NK-92 (cell line): Measurements from ENCODE around the gene TBC1D3D.
"Not testable (repeated sequence)": the region's sequence is repeated elsewhere in the genome, so short reads cannot be mapped to it uniquely, and the experiment has no call there.

ENCODE experiments used
- DNase-seq: peaks from one replicate; lab custom pipeline; 2025; ENCODE audit not compliant: unreplicated experiment; lab: John Stamatoyannopoulos, UW

The TBC1D3D gene

DNA sequence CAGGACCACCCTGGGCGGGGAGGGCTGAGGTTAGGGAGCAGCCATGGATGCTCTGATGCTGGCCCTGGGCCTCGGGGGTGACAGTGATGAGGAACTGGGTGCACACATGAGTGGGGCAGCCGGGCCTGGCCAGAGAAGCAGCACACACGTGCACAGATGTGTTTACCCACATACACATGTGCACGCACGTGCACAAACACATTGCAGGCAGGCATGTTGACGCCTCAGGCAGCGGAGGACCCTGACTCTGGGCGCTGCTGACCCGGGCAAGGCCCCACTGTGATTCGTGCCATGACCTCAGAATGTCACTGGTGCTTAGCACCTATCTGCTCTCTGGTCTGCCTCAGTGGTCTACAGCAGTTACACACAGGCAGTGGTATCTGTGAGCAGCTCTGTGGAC, at the start of gene TBC1D3D:
Gene TBC1D3D (plus strand): TSS at position 301 of the 400 bp plus-strand sequence. CDS start 1,585 bp downstream, outside the sequence.
- DNase-seq = not testable (repeated sequence)

DNA sequence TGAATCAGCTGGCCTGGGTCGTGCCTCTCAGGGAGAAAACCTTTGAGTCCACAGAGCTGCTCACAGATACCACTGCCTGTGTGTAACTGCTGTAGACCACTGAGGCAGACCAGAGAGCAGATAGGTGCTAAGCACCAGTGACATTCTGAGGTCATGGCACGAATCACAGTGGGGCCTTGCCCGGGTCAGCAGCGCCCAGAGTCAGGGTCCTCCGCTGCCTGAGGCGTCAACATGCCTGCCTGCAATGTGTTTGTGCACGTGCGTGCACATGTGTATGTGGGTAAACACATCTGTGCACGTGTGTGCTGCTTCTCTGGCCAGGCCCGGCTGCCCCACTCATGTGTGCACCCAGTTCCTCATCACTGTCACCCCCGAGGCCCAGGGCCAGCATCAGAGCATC, 14.8 kb upstream of the TBC1D3D start, which contains the start of gene TBC1D3L:
Gene TBC1D3L (minus strand): TSS at position 101 of the 400 bp plus-strand sequence. CDS start 1,540 bp downstream, outside the sequence.
- DNase-seq = not testable (repeated sequence)
